GM23338 (cell line): ENCODE results near the gene COQ10B. TPM values are rescaled to one million over a fixed set of nuclear protein-coding genes. Genes with fewer than 3 reads are reported as not detected.

Experiments
- ATAC-seq: fragments of 200-7000 bp; cut with Tn5 transposase; 3 replicates; pipeline ENCODE4 v1.9.1; 2020
- DNase-seq: peaks from one replicate; pipeline ENCODE4 v3.0.0-alpha.2; 2015; ENCODE audit warnings: low spot score
- H2AFZ ChIP-seq: fragments of 200-600 bp; sonication (generic); 2 replicates; pipeline ENCODE4 v1.8.0; 2016; ENCODE audit warnings: antibody characterized with exemption, mild to moderate bottlenecking, moderate library complexity
- H3F3A ChIP-seq: fragments of 200-600 bp; sonication (generic); replicated peaks from 2 replicates; pipeline ENCODE4 v1.8.0; 2017; ENCODE audit warnings: antibody characterized with exemption, mixed run types, low read depth
- H3K27ac ChIP-seq: fragments of 200-600 bp; sonication (generic); 2 replicates; pipeline ENCODE4 v1.6.1; 2016; ENCODE audit warnings: low read depth
- H3K27me3 ChIP-seq: fragments of 200-600 bp; sonication (generic); 2 replicates; pipeline ENCODE4 v1.8.0; 2016; ENCODE audit warnings: mild to moderate bottlenecking, mixed run types, moderate library complexity; ENCODE audit not compliant: insufficient read depth
- H3K36me3 ChIP-seq: fragments of 200-600 bp; sonication (generic); 2 replicates; pipeline ENCODE4 v1.8.0; 2016; ENCODE audit warnings: mild to moderate bottlenecking; ENCODE audit not compliant: insufficient read depth
- H3K4me1 ChIP-seq: fragments of 200-600 bp; sonication (generic); 2 replicates; pipeline ENCODE4 v1.8.0; 2016; ENCODE audit warnings: mild to moderate bottlenecking, moderate library complexity; ENCODE audit not compliant: insufficient read depth
- H3K4me2 ChIP-seq: fragments of 200-600 bp; sonication (generic); 2 replicates; pipeline ENCODE4 v1.7.1; 2017; ENCODE audit warnings: mixed run types
- H3K4me3 ChIP-seq: fragments of 200-600 bp; sonication (generic); 2 replicates; pipeline ENCODE4 v1.6.1; 2016; ENCODE audit warnings: mixed run types
- H3K79me2 ChIP-seq: fragments of 200-600 bp; sonication (generic); replicated peaks from 2 replicates; pipeline ENCODE4 v1.8.0; 2017; ENCODE audit warnings: mild to moderate bottlenecking; ENCODE audit not compliant: insufficient read depth
- H3K9me2 ChIP-seq: fragments of 200-600 bp; sonication (generic); 2 replicates; pipeline ENCODE4 v1.8.0; 2017; ENCODE audit not compliant: insufficient read depth
- H4K20me1 ChIP-seq: fragments of 200-600 bp; sonication (generic); replicated peaks from 2 replicates; pipeline ENCODE4 v1.8.0; 2017; ENCODE audit warnings: mild to moderate bottlenecking; ENCODE audit not compliant: insufficient read depth
- H3K27ac Mint-ChIP-seq: 2 replicates; pipeline ENCODE4 v1.8.0; 2020; ENCODE audit warnings: inconsistent platforms, mild to moderate bottlenecking, moderate library complexity, mixed read lengths
- H3K27me3 Mint-ChIP-seq: 3 replicates; pipeline ENCODE4 v1.8.0; 2022; ENCODE audit warnings: low read depth, mild to moderate bottlenecking, moderate library complexity, mixed read lengths, inconsistent platforms; ENCODE audit not compliant: insufficient read depth, poor library complexity
- H3K36me3 Mint-ChIP-seq: 3 replicates; pipeline ENCODE4 v1.8.0; 2021; ENCODE audit warnings: low read depth, mild to moderate bottlenecking, inconsistent platforms, moderate library complexity, mixed read lengths
- H3K4me1 Mint-ChIP-seq: 3 replicates; pipeline ENCODE4 v1.8.0; 2020; ENCODE audit warnings: mild to moderate bottlenecking, inconsistent platforms, mixed read lengths
- H3K4me3 Mint-ChIP-seq: 3 replicates; pipeline ENCODE4 v1.8.0; 2021; ENCODE audit warnings: moderate library complexity, mild to moderate bottlenecking, inconsistent platforms, mixed read lengths
- H3K9me3 Mint-ChIP-seq: 3 replicates; pipeline ENCODE4 v1.8.0; 2020; ENCODE audit warnings: moderate library complexity, mild to moderate bottlenecking, inconsistent platforms, mixed read lengths
- CTCF ChIP-seq, 2 experiments: fragments of 200-600 bp in 1 of 2; sonication (generic) in 1 of 2; conservative IDR thresholded peaks; 2 replicates each; pipeline versions ENCODE4 v1.5.1 to v1.6.1; 2016 to 2017; ENCODE audit warnings: antibody characterized with exemption in 2 of 2, low read depth in 2 of 2, mild to moderate bottlenecking in 2 of 2, moderate library complexity in 1 of 2
- ETS1 ChIP-seq: IDR thresholded peaks from 2 replicates; pipeline ENCODE4 v1.6.1; 2016; ENCODE audit warnings: antibody characterized with exemption
- EZH2 ChIP-seq: fragments of 200-600 bp; sonication (generic); IDR thresholded peaks from one replicate; pipeline ENCODE4 v1.8.0; 2017; ENCODE audit warnings: antibody characterized with exemption, mild to moderate bottlenecking, low read depth; ENCODE audit not compliant: unreplicated experiment
- EZH2phosphoT487 ChIP-seq: fragments of 200-600 bp; sonication (generic); IDR thresholded peaks from one replicate; pipeline ENCODE4 v1.8.1; 2018; ENCODE audit warnings: antibody characterized with exemption; ENCODE audit not compliant: unreplicated experiment
- JUNB ChIP-seq: IDR thresholded peaks from one replicate; pipeline ENCODE4 v1.6.1; 2016; ENCODE audit warnings: antibody characterized with exemption; ENCODE audit not compliant: unreplicated experiment
- NANOG ChIP-seq: IDR thresholded peaks from 2 replicates; pipeline ENCODE4 v1.6.1; 2016; ENCODE audit warnings: antibody characterized with exemption, borderline replicate concordance
- POLR2AphosphoS5 ChIP-seq: IDR thresholded peaks from 2 replicates; pipeline ENCODE4 v1.6.1; 2016; ENCODE audit warnings: antibody characterized with exemption, low read depth
- STAT1 ChIP-seq: IDR thresholded peaks from one replicate; pipeline ENCODE4 v1.6.1; 2016; ENCODE audit warnings: antibody characterized with exemption; ENCODE audit not compliant: unreplicated experiment
- ZNF331 ChIP-seq: fragments of 250-450 bp; sonication (Bioruptor Pico); IDR thresholded peaks from 2 replicates; pipeline ENCODE4 v1.5.0; 2020; ENCODE audit warnings: low read depth, mild to moderate bottlenecking, moderate library complexity
- ZNF462 ChIP-seq: fragments of 250-450 bp; sonication (Bioruptor Pico); IDR thresholded peaks from 2 replicates; pipeline ENCODE4 v1.5.0; 2020; ENCODE audit warnings: mild to moderate bottlenecking, moderate library complexity
- polyA plus RNA-seq: library from polyadenylated mRNA; unstranded; fragments of >200 nt; fragmentation: Nextera tagmentation; extraction: Ambion mirVana; gene quantifications from 2 replicates; pipeline ENCODE4 v1.2.1, GENCODE V29; 2016
- total RNA-seq: library from RNA; depleted of rRNA; stranded (reverse); fragments of >200 nt; shearing (Covaris generic); gene quantifications from 2 replicates; pipeline ENCODE4 v1.2.3, GENCODE V29; 2014

The COQ10B gene
- total and polyA plus RNA-seq, 2 experiments from 2014 or later = 26.1 to 27.6 TPM

GRCh38 chr2:197472166-197472565, 18.8 kb downstream of the COQ10B start:
- no peaks in the 10 kb centered on the region; the same call in 2 of the 3 replicates for H3K9me3 Mint-ChIP-seq
- no peak overlapping the region for H3K4me3 Mint-ChIP-seq
- ATAC-seq (no peak), DNase-seq (no peak)
- peaks cover 43% of the 10 kb centered on the region for H3K36me3 Mint-ChIP-seq
- Histone ChIP-seq H3K27ac (no peak overlapping the region), H3K9me2 (no peaks in the 10 kb centered on the region), H3K79me2 (no peaks in the 10 kb centered on the region), H3K36me3 (peaks cover 38% of the 10 kb centered on the region), H3K27me3 (no peaks in the 10 kb centered on the region), H2AFZ (no peak overlapping the region), H4K20me1 (no peaks in the 10 kb centered on the region), H3F3A (no peaks in the 10 kb centered on the region), H3K4me2 (no peak overlapping the region), H3K4me3 (no peak overlapping the region), H3K4me1 (no peaks in the 10 kb centered on the region)
- H3K27me3 Mint-ChIP-seq = no peaks in the 10 kb centered on the region
- TF ChIP-seq CTCF (conservative IDR thresholded peaks at IDR 0.05; ENCODE audit: low read depth in 2 of 2) = no peak
- H3K27ac Mint-ChIP-seq = no peak overlapping the region
- no peaks in the 10 kb centered on the region for H3K4me1 Mint-ChIP-seq

- peaks cover 16% of the 10 kb centered on the region for H3K36me3 ChIP-seq
- H3K9me2 ChIP-seq = no peaks in the 10 kb centered on the region
- no peak overlapping the region for H3K4me2 ChIP-seq
- no peak overlapping the region for H2AFZ ChIP-seq
- H3K27ac ChIP-seq = no peak overlapping the region; the same call in 1 of the 2 replicates
- peaks cover 3% of the 10 kb centered on the region; the same call in 1 of the 3 replicates for H3K9me3 Mint-ChIP-seq
- no peak for ATAC-seq
- H3K79me2 ChIP-seq = no peaks in the 10 kb centered on the region
- no peaks in the 10 kb centered on the region for H3F3A ChIP-seq
- no peaks in the 10 kb centered on the region for H4K20me1 ChIP-seq
- no peak overlapping the region for H3K4me3 Mint-ChIP-seq
- no peaks in the 10 kb centered on the region for H3K4me1 ChIP-seq
- H3K27me3 Mint-ChIP-seq = no peaks in the 10 kb centered on the region
- H3K27ac Mint-ChIP-seq = no peak overlapping the region
- no peak overlapping the region for H3K4me3 ChIP-seq
- H3K36me3 Mint-ChIP-seq = peaks cover 43% of the 10 kb centered on the region
- no peak for DNase-seq
- H3K4me1 Mint-ChIP-seq = no peaks in the 10 kb centered on the region
- no peaks in the 10 kb centered on the region for H3K27me3 ChIP-seq
- TF ChIP-seq STAT1 (no peak), ZNF462 (CRISPR knock-in tag) (no peak), ZNF331 (CRISPR knock-in tag) (no peak), ETS1 (no peak), JUNB (no peak), POLR2AphosphoS5 (no peak), EZH2phosphoT487 (no peak), NANOG (no peak), EZH2 (no peak)
Measured at GRCh38 chr2:197477797-197478196, 24.4 kb downstream of the COQ10B start.
